Measurements from ENCODE around the gene NAB2.
"Not testable (repeated sequence)": the region's sequence is repeated elsewhere in the genome, so short reads cannot be mapped to it uniquely, and the experiment has no call there.

The NAB2 gene

GRCh38 chr12:57088354-57089270, at the start of gene NAB2:
Gene NAB2 (plus strand): TSS chr12:57089114. CDS start chr12:57089272, 158 bp downstream.
- DNase-seq (ENCODE audit: low read depth in 2 of 2): peak; percentile 88 to 91

GRCh38 chr12:57040211-57040610, 48.7 kb upstream of the NAB2 start:
- DNase-seq (ENCODE audit: low read depth in 2 of 2): no peak

GRCh38 chr12:57040750-57041149, 48.2 kb upstream of the NAB2 start:
- no peak for DNase-seq (ENCODE audit: low read depth in 2 of 2)

GRCh38 chr12:57042695-57043094, 46.2 kb upstream of the NAB2 start:
- no peak for DNase-seq (ENCODE audit: low read depth in 2 of 2)

- no peak for DNase-seq (ENCODE audit: low read depth in 2 of 2)
These were observed 44.4 kb upstream of the NAB2 start for GRCh38 chr12:57044468-57044867.

GRCh38 chr12:57044889-57045288, 44.0 kb upstream of the NAB2 start:
- DNase-seq (ENCODE audit: low read depth in 2 of 2): no peak

GRCh38 chr12:57046086-57046791, 42.7 kb upstream of the NAB2 start:
- DNase-seq (ENCODE audit: low read depth in 2 of 2): no peak

GRCh38 chr12:57046947-57047890, 41.7 kb upstream of the NAB2 start:
- peak; percentile 43 to 52 for DNase-seq (ENCODE audit: low read depth in 2 of 2)

- no peak for DNase-seq (ENCODE audit: low read depth in 2 of 2)
These were observed 40.9 kb upstream of the NAB2 start for GRCh38 chr12:57047981-57048380.

GRCh38 chr12:57048423-57049118, 40.3 kb upstream of the NAB2 start:
- DNase-seq (ENCODE audit: low read depth in 2 of 2): no peak

- no peak for DNase-seq (ENCODE audit: low read depth in 2 of 2)
These were observed 39.8 kb upstream of the NAB2 start for GRCh38 chr12:57049119-57049446.

GRCh38 chr12:57049890-57050289, 39.0 kb upstream of the NAB2 start, which contains the start of gene MYO1A:
Gene MYO1A (minus strand): TSS chr12:57050129. CDS start chr12:57048323, 1,806 bp downstream.
- no peak for DNase-seq (ENCODE audit: low read depth in 2 of 2)

GRCh38 chr12:57051011-57051410, 37.9 kb upstream of the NAB2 start:
- DNase-seq (ENCODE audit: low read depth in 2 of 2): no peak

GRCh38 chr12:57053146-57053545, 35.8 kb upstream of the NAB2 start:
- not testable (repeated sequence) for DNase-seq (ENCODE audit: low read depth in 2 of 2)

- not testable (repeated sequence) for DNase-seq (ENCODE audit: low read depth in 2 of 2)
These were observed 35.0 kb upstream of the NAB2 start for GRCh38 chr12:57053901-57054300.

- no peak for DNase-seq (ENCODE audit: low read depth in 2 of 2)
These were observed 33.1 kb upstream of the NAB2 start for GRCh38 chr12:57055824-57056223.

GRCh38 chr12:57057067-57057751, 31.7 kb upstream of the NAB2 start:
- DNase-seq (ENCODE audit: low read depth in 2 of 2): no peak

GRCh38 chr12:57058454-57058853, 30.5 kb upstream of the NAB2 start:
- DNase-seq (ENCODE audit: low read depth in 2 of 2): no peak

GRCh38 chr12:57063991-57064685, 24.8 kb upstream of the NAB2 start:
- DNase-seq (ENCODE audit: low read depth in 2 of 2): no peak

- DNase-seq (ENCODE audit: low read depth in 2 of 2): no peak
These were observed 22.7 kb upstream of the NAB2 start for GRCh38 chr12:57066245-57066644.

Data from stimulated activated CD8-positive, alpha-beta memory T cell treated with anti-CD3 and anti-CD28 coated beads, Interleukin-15, amount 100 ng/mL, for 48 hours (primary cell).